ENCODE data around the gene SLC22A1.

SLC22A1 gene

DNA sequence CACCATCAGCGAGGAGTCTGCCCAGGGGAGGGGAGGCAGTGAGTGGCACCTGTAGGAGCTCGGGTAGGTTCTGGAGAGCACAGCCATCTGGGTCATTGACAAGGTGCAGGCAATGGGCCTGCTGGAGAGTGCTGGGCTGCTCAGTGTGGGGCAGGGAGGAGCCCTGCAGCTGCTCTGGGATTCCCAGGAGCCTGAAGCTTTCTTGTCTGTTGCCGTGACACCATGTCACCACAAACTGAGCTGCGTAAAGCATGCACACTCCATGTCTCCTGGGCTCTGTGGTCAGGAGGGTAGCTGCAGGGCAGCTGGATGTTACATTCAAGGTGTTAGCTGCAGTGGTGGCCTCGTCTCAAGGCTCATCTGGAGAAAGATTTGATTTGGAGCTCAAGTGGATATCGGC is 4.5 kb upstream of the SLC22A1 start:
- TF ChIP-seq, protein P1, sequence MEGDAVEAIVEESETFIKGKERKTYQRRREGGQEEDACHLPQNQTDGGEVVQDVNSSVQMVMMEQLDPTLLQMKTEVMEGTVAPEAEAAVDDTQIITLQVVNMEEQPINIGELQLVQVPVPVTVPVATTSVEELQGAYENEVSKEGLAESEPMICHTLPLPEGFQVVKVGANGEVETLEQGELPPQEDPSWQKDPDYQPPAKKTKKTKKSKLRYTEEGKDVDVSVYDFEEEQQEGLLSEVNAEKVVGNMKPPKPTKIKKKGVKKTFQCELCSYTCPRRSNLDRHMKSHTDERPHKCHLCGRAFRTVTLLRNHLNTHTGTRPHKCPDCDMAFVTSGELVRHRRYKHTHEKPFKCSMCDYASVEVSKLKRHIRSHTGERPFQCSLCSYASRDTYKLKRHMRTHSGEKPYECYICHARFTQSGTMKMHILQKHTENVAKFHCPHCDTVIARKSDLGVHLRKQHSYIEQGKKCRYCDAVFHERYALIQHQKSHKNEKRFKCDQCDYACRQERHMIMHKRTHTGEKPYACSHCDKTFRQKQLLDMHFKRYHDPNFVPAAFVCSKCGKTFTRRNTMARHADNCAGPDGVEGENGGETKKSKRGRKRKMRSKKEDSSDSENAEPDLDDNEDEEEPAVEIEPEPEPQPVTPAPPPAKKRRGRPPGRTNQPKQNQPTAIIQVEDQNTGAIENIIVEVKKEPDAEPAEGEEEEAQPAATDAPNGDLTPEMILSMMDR (IDR thresholded peaks at IDR 0.05; ENCODE audit: low read depth, low read length), result no peak
- no peak for TF ChIP-seq POLR2A (IDR thresholded peaks at IDR 0.05; ENCODE audit: extremely low read depth, insufficient read length)
- TF ChIP-seq MYC (IDR thresholded peaks at IDR 0.05; ENCODE audit: low read depth, low read length), result no peak
- DNase-seq (ENCODE audit: low read depth), result no peak
- H3K4me3 ChIP-seq (ENCODE audit: low read depth, low read length), result no peak overlapping the region

DNA sequence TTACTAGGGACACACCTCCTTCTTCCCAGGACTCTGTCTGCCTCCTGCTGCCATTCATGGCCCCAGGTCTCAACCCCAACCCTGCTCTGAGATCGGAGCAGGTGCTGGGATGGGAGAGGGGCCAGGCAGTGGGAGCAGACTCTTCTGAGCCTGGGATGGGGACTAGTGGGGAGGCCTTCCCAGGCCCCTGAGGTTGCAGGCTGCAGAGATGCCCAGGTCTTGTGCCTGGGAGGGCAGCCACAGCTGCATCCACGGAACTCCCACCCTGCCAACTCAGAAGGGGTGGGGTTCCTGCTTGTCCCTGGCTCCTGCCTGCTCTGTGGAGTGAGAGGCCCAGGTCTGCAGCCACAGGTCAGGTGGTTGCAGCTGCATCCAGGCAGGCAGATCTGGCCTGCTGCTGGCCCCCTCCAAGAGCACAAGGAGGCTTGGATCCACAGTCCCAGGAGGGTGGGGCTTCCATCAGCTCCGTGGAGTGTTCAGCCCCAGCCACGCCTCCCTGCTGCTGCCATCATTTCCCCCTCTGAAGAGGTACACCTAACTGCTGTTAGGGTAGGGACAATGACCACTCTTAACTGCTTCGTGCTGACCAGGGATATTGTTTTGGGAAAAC is 2.9 kb upstream of the SLC22A1 start:
- H3K4me3 ChIP-seq (ENCODE audit: low read depth, low read length), result no peak overlapping the region
- no peak for TF ChIP-seq POLR2A (IDR thresholded peaks at IDR 0.05; ENCODE audit: extremely low read depth, insufficient read length)
- TF ChIP-seq MYC (IDR thresholded peaks at IDR 0.05; ENCODE audit: low read depth, low read length), result no peak
- TF ChIP-seq, protein P2, sequence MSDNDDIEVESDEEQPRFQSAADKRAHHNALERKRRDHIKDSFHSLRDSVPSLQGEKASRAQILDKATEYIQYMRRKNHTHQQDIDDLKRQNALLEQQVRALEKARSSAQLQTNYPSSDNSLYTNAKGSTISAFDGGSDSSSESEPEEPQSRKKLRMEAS (IDR thresholded peaks at IDR 0.05; ENCODE audit: low read depth, low read length), result no peak
- TF ChIP-seq, protein P1 (IDR thresholded peaks at IDR 0.05; ENCODE audit: low read depth, low read length), result no peak
- no peak for DNase-seq (ENCODE audit: low read depth)

DNA sequence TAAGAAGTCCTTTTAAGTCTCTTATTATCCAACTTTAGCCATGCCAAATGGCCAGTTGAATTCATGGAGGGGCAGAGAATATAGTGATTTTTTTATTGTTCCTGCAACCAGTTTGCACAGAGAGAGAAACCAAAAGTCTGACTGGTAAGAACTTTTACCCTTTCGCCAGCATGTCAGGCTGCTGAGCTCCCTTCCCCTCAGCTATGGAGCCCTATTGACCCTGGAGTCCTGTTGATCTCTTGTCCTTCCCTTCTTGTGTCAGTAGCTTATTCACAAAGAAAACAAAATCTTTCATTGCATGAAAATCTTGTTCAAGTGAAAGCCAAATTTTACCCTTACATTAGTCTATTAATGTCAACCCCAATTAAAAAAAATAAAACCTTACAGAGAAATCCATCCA is 1.5 kb upstream of the SLC22A1 start:
- H3K4me3 ChIP-seq (ENCODE audit: low read depth, low read length), result no peak overlapping the region
- no peak for DNase-seq (ENCODE audit: low read depth)
- TF ChIP-seq, protein P2 (IDR thresholded peaks at IDR 0.05; ENCODE audit: low read depth, low read length), result no peak
- no peak for TF ChIP-seq POLR2A (IDR thresholded peaks at IDR 0.05; ENCODE audit: extremely low read depth, insufficient read length)
- no peak for TF ChIP-seq MYC (IDR thresholded peaks at IDR 0.05; ENCODE audit: low read depth, low read length)
- TF ChIP-seq, protein P1 (IDR thresholded peaks at IDR 0.05; ENCODE audit: low read depth, low read length), result no peak

DNA sequence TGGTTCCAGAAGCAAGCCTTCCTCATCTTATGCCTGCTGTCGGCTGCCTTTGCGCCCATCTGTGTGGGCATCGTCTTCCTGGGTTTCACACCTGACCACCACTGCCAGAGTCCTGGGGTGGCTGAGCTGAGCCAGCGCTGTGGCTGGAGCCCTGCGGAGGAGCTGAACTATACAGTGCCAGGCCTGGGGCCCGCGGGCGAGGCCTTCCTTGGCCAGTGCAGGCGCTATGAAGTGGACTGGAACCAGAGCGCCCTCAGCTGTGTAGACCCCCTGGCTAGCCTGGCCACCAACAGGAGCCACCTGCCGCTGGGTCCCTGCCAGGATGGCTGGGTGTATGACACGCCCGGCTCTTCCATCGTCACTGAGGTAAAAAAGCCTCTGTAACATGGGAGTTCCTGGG is 366 bp downstream of the SLC22A1 start:
- TF ChIP-seq, protein P1 (IDR thresholded peaks at IDR 0.05; ENCODE audit: low read depth, low read length), result no peak
- TF ChIP-seq, protein P2 (IDR thresholded peaks at IDR 0.05; ENCODE audit: low read depth, low read length), result no peak
- TF ChIP-seq POLR2A (IDR thresholded peaks at IDR 0.05; ENCODE audit: extremely low read depth, insufficient read length) (no peak), MYC (IDR thresholded peaks at IDR 0.05; ENCODE audit: low read depth, low read length) (no peak)

DNA sequence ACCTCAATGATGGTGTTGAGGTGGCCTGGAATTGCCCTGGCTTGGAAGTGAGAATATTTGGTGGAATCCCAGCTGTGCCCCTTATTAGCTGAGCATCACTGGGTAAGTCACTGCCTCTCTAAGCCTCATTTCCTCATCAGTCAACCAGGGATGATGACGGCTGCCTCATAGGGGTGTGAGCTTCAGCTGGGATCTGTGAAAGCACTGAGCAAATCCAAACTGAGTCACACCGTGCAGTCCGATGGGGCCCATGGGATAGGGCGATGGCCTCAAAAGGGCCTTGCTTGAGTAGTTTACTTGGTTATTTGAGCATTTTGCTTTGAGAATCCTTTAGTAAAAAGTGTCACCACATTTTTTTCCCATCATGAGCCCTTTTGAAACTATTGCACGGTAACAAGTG is 1.1 kb downstream of the SLC22A1 start:
- DNase-seq (ENCODE audit: low read depth), result no peak
- no peak overlapping the region for H3K4me3 ChIP-seq (ENCODE audit: low read depth, low read length)
- TF ChIP-seq POLR2A (IDR thresholded peaks at IDR 0.05; ENCODE audit: extremely low read depth, insufficient read length) (no peak), MYC (IDR thresholded peaks at IDR 0.05; ENCODE audit: low read depth, low read length) (no peak)
- TF ChIP-seq, protein P1 (IDR thresholded peaks at IDR 0.05; ENCODE audit: low read depth, low read length), result no peak
- TF ChIP-seq, protein P2 (IDR thresholded peaks at IDR 0.05; ENCODE audit: low read depth, low read length), result no peak

More for the DNA sequence above, 366 bp downstream of the SLC22A1 start:
- H3K4me3 ChIP-seq (ENCODE audit: low read depth, low read length), result no peak overlapping the region
- DNase-seq (ENCODE audit: low read depth), result no peak

DNA sequence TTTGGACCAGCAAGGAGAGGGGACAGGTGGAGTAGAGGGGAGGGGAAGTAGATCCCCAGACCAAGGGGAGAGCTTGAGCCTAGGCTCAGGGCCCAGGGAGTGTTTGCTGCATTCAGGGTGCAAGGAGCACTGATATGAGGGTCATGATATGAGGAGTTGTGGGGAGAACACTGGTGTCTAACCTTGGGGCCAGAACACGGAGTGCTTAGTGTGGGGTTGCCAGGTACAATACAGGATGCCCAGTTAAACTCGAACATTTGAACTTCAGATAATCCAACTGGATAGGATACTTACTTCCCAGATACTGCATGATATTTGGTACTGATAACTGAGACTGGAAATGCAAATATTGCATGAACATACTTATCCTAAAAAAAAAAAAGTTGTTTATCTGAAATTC is 2.4 kb downstream of the SLC22A1 start:
- TF ChIP-seq, protein P1 (IDR thresholded peaks at IDR 0.05; ENCODE audit: low read depth, low read length), result no peak
- TF ChIP-seq, protein P2 (IDR thresholded peaks at IDR 0.05; ENCODE audit: low read depth, low read length), result no peak
- no peak overlapping the region for H3K4me3 ChIP-seq (ENCODE audit: low read depth, low read length)
- no peak for DNase-seq (ENCODE audit: low read depth)
